Measurements from ENCODE around the gene ANO5.

Gene ANO5

GRCh38 chr11:22331771-22332170 lies 138.9 kb downstream of the ANO5 start:
- H3K4me1 ChIP-seq (ENCODE audit: control insufficient read depth, low read length) = no peaks in the 10 kb centered on the region
- H3K4me3 ChIP-seq (ENCODE audit: low read length) = no peak overlapping the region
- H3K79me2 ChIP-seq (ENCODE audit: control insufficient read depth, low read length) = no peaks in the 10 kb centered on the region
- H3K36me3 ChIP-seq (ENCODE audit: control insufficient read depth, low read length) = no peaks in the 10 kb centered on the region
- no peaks in the 10 kb centered on the region for H3K27me3 ChIP-seq (ENCODE audit: control insufficient read depth, low read length)
- H3K27ac ChIP-seq (ENCODE audit: low read depth, low read length) = no peak overlapping the region
- no peaks in the 10 kb centered on the region for H3F3A ChIP-seq (ENCODE audit: control insufficient read depth, insufficient read depth)
- H3K9me3 ChIP-seq (ENCODE audit: control insufficient read depth, insufficient read depth, low read length) = no peaks in the 10 kb centered on the region
- H3K9me2 ChIP-seq (replicated peaks; ENCODE audit: control insufficient read depth, low read length) = no peaks in the 10 kb centered on the region
- TF ChIP-seq EZH2phosphoT487 (IDR thresholded peaks at IDR 0.05; ENCODE audit: borderline replicate concordance, low read length) = no peak
- peak; percentile 53 for TF ChIP-seq CTCF (IDR thresholded peaks at IDR 0.05; ENCODE audit: low read depth, low read length, poor library complexity, severe bottlenecking)
- H4K20me1 ChIP-seq (ENCODE audit: control insufficient read depth, insufficient read depth, low read depth, low read length) = no peaks in the 10 kb centered on the region
- H3K4me2 ChIP-seq (ENCODE audit: low read length) = no peak overlapping the region

All from DOHH2 (cell line).